NCI-H146 (cell line): ENCODE data around the gene CCN5.
"Not testable (repeated sequence)": the region's sequence is repeated elsewhere in the genome, so short reads cannot be mapped to it uniquely, and the experiment has no call there.

Source experiments
- DNase-seq: peaks from one replicate; lab custom pipeline; 2025; lab: John Stamatoyannopoulos, UW

CCN5 gene

GRCh38 chr20:44759595-44759994 is 44.4 kb downstream of the CCN5 start:
- no peak for DNase-seq

GRCh38 chr20:44761423-44761822 is 46.3 kb downstream of the CCN5 start:
- DNase-seq: no peak

- DNase-seq: peak; percentile 36
Observed at GRCh38 chr20:44762466-44763140, 47.4 kb downstream of the CCN5 start.

- not testable (repeated sequence) for DNase-seq
Observed at GRCh38 chr20:44763798-44764197, 48.6 kb downstream of the CCN5 start.

GRCh38 chr20:44765091-44765490 is 49.9 kb downstream of the CCN5 start:
- no peak for DNase-seq

GRCh38 chr20:44765701-44766347 is 50.7 kb downstream of the CCN5 start:
- DNase-seq: no peak

- DNase-seq: no peak
Observed at GRCh38 chr20:44768256-44768655, 53.1 kb downstream of the CCN5 start.

- no peak for DNase-seq
Observed at GRCh38 chr20:44768854-44769480, 53.8 kb downstream of the CCN5 start.

GRCh38 chr20:44769481-44769863 is 54.3 kb downstream of the CCN5 start:
- DNase-seq: no peak

- DNase-seq: no peak
Observed at GRCh38 chr20:44770484-44771171, 55.5 kb downstream of the CCN5 start.

- no peak for DNase-seq
Observed at GRCh38 chr20:44771172-44771535, 56.0 kb downstream of the CCN5 start.

GRCh38 chr20:44772636-44773035 is 57.5 kb downstream of the CCN5 start:
- DNase-seq: no peak

GRCh38 chr20:44773070-44773829 is 58.1 kb downstream of the CCN5 start:
- no peak for DNase-seq

- DNase-seq: no peak
Observed at GRCh38 chr20:44776980-44777379, 61.8 kb downstream of the CCN5 start.
